Measurements from ENCODE around the gene FLYWCH1. TPM values are rescaled to one million over a fixed set of nuclear protein-coding genes. Genes with fewer than 3 reads are reported as not detected.

Gene FLYWCH1
- total and polyA plus RNA-seq, 9 of the 15 experiments (the other 6 are each of a cell fraction or from before 2014, with no cell fraction given) = 0.18 to 33.6 (median 11.3) TPM

GRCh38 chr16:2983706-2984136, 72.0 kb downstream of the FLYWCH1 start (continued):
- TF ChIP-seq RAD21 (CRISPR knock-in tag; conservative IDR thresholded peaks at IDR 0.05 in 1 of 2, IDR thresholded peaks at IDR 0.05 in 1 of 2) (peak; percentile 90 to 91), BHLHE40 (IDR thresholded peaks at IDR 0.05; ENCODE audit: low read length) (peak; percentile 38; the same call in 1 of the 2 replicates), REST (IDR thresholded peaks at IDR 0.05; ENCODE audit: borderline replicate concordance) (peak; percentile 79), REST (CRISPR knock-in tag; IDR thresholded peaks at IDR 0.05; ENCODE audit: low read depth) (peak; percentile 62; the same call in 1 of the 2 replicates), MYC (IDR thresholded peaks at IDR 0.05; ENCODE audit: low read depth, low read length) (peak; percentile 73), MYC (CRISPR knock-in tag; IDR thresholded peaks at IDR 0.05; ENCODE audit: borderline replicate concordance, low read depth) (no peak), CTBP1 (IDR thresholded peaks at IDR 0.05; ENCODE audit: borderline replicate concordance) (peak; percentile 91), BACH1 (tag; IDR thresholded peaks at IDR 0.05) (no peak), ATF7 (IDR thresholded peaks at IDR 0.05) (peak; percentile 47; the same call in 1 of the 2 replicates), RBM14 (IDR thresholded peaks at IDR 0.05; ENCODE audit: borderline replicate concordance, insufficient read depth, low read depth, low read length) (no peak), POLR2A (conservative IDR thresholded peaks at IDR 0.05) (peak; percentile 52), CHCHD3 (CRISPR knock-in tag; IDR thresholded peaks at IDR 0.05) (no peak), THRAP3 (IDR thresholded peaks at IDR 0.05; ENCODE audit: borderline replicate concordance) (peak; percentile 21; the same call in 1 of the 2 replicates), ZNF511 (CRISPR knock-in tag; IDR thresholded peaks at IDR 0.05) (peak; percentile 64; the same call in 1 of the 2 replicates), SLC30A9 (CRISPR knock-in tag; IDR thresholded peaks at IDR 0.05) (no peak), ZNF324 (CRISPR knock-in tag; IDR thresholded peaks at IDR 0.05) (no peak), FIP1L1 (IDR thresholded peaks at IDR 0.05; ENCODE audit: low read depth, low read length, poor library complexity, severe bottlenecking) (peak; percentile 89), TAF9B (IDR thresholded peaks at IDR 0.05; ENCODE audit: partially characterized antibody) (no peak), NCOA1 (IDR thresholded peaks at IDR 0.05; ENCODE audit: low read depth) (no peak), FOSL1 (tag; conservative IDR thresholded peaks at IDR 0.05) (peak; percentile 49; the same call in 1 of the 2 replicates), SRSF9 (IDR thresholded peaks at IDR 0.05; ENCODE audit: borderline replicate concordance, low read depth, low read length) (no peak), CXXC5 (CRISPR knock-in tag; IDR thresholded peaks at IDR 0.05) (peak; percentile 58), NCOA4 (IDR thresholded peaks at IDR 0.05; ENCODE audit: partially characterized antibody) (no peak)

Data from K562 (cell line).